Adrenal gland (tissue), 12 donors: ENCODE results near the gene TAF3. TPM values are rescaled to one million over a fixed set of nuclear protein-coding genes. Genes with fewer than 3 reads are reported as not detected.

Experiments
- DNase-seq, 7 donors: peaks; one replicate each; pipeline ENCODE4 v3.0.0-alpha.2; 2019 to 2020
- H3K27ac ChIP-seq, 5 donors: fragments of 200-600 bp; sonication (generic) in 4 of 5; 1 replicate in 3 of 5; 2 replicates in 2 of 5; pipeline versions ENCODE4 v1.5.1 to v1.8.0; 2016 to 2020; ENCODE audit warnings: mild to moderate bottlenecking in 1 of 5
- H3K27me3 ChIP-seq: fragments of 200-600 bp; 2 replicates; pipeline ENCODE4 v1.8.0; 2021
- H3K36me3 ChIP-seq, 2 donors: fragments of 200-600 bp; replicated peaks in 1 of 2; 1 replicate in 1 of 2; 2 replicates in 1 of 2; pipeline versions ENCODE4 v1.5.1 to v1.8.0; 2018 to 2022
- H3K4me1 ChIP-seq, 2 donors: fragments of 200-600 bp; replicated peaks in 1 of 2; 1 replicate in 1 of 2; 2 replicates in 1 of 2; pipeline versions ENCODE4 v1.5.1 to v1.8.0; 2018 to 2021
- H3K4me3 ChIP-seq, 4 donors: fragments of 200-600 bp; sonication (generic) in 3 of 4; one replicate each; pipeline ENCODE4 v1.5.1; 2016 to 2018
- H3K9me3 ChIP-seq, 3 donors: fragments of 200-600 bp; sonication (generic) in 1 of 3; replicated peaks in 1 of 3; 1 replicate in 2 of 3; 2 replicates in 1 of 3; pipeline versions ENCODE4 v1.5.1 to v1.8.0; 2016 to 2021
- CTCF ChIP-seq, 6 experiments: fragments of 450-650 bp in 4 of 6; fragments of 200-600 bp in 2 of 6; sonication (generic) in 1 of 6; IDR thresholded peaks; 1 replicate in 5 of 6; 2 replicates in 1 of 6; pipeline versions ENCODE4 v1.5.1 to v1.8.0; 2016 to 2021; ENCODE audit warnings: antibody characterized with exemption in 6 of 6, mild to moderate bottlenecking in 2 of 6, moderate library complexity in 1 of 6
- POLR2A ChIP-seq, 2 donors: fragments of 450-650 bp; IDR thresholded peaks; one replicate each; pipeline ENCODE4 v1.6.1; 2017; ENCODE audit warnings: antibody characterized with exemption in 2 of 2, mild to moderate bottlenecking in 2 of 2, moderate library complexity in 1 of 2
- WGBS, 4 donors: extraction: QIAGEN DNeasy Blood & Tissue Kit in 2 of 4; methylation state at CpG; one replicate each; pipeline versions ENCODE4 v1.1.5 to v1.1.7; 2013 to 2017; 5-methylcytosine and 5-hydroxymethylcytosine counted together
- intact Hi-C, 2 donors: fragments of 100-400 bp; cut with DNase I; formaldehyde crosslinking; loops; one replicate each; pipeline versions ENCODE4 v1.14.1 to v1.15.0; 2022 to 2023
- polyA plus RNA-seq, 3 donors: library from polyadenylated mRNA; stranded (reverse); fragments of 200-250 nt in 2 of 3; fragments of 350-450 nt in 1 of 3; fragmentation: Illumina TruSeq in 1 of 3; extraction: RNeasy Lipid Tissue Mini Kit (QIAGEN cat#74804) in 1 of 3; gene quantifications; one replicate each; pipeline ENCODE4 v1.2.3, GENCODE V29; 2013 to 2014
- total RNA-seq, 9 donors: library from RNA; depleted of rRNA in 4 of 9; stranded (reverse); fragments of >200 nt in 4 of 9; fragments of 120-200 nt in 1 of 9; fragmentation: NEBNext Ultra II Directional in 1 of 9; extraction: Animal tissue kit (Norgen Biotek cat#: 25700) in 1 of 9; gene quantifications; one replicate each; pipeline versions ENCODE4 v1.1.0 to v1.2.4, GENCODE V29; 2013 to 2023
- donor health status: healthy with polysubstance abuse.
- donor health status: Bipolar disorder and iron deficiency.
- donor health status: DM: yes; HTN: yes; CAD: no.
- donor health status: DM: no; HTN: no; CAD: no.
- donor health status: DM: no; HTN: no; CAD: no.
- donor health status: DM: yes; HTN: yes; CAD: no.

The TAF3 gene
- total and polyA plus RNA-seq, 12 donors: 3.5 to 16.6 (median 7.6) TPM

- DNase-seq: no peak
- H3K27me3 ChIP-seq: peaks cover 94% of the 10 kb centered on the region
- intact Hi-C loops: no loop called here
- H3K27ac ChIP-seq: peak overlapping the region in 1 of 5 donors; percentile 71
- TF ChIP-seq CTCF (IDR thresholded peaks at IDR 0.05) (no peak), POLR2A (IDR thresholded peaks at IDR 0.05) (no peak)
- 10 to 20% (median 12%) methylated on average over 23 to 29 of the region's 29 CpGs for WGBS, 4 donors
- H3K36me3 ChIP-seq: no peaks in the 10 kb centered on the region
- peaks cover 21 to 37% of the 10 kb centered on the region in 2 donors for H3K4me1 ChIP-seq
- no peaks in the 10 kb centered on the region for H3K9me3 ChIP-seq
- no peak overlapping the region for H3K4me3 ChIP-seq
Observed at GRCh38 chr10:8048281-8049008, 230.1 kb downstream of the TAF3 start.

DNA sequence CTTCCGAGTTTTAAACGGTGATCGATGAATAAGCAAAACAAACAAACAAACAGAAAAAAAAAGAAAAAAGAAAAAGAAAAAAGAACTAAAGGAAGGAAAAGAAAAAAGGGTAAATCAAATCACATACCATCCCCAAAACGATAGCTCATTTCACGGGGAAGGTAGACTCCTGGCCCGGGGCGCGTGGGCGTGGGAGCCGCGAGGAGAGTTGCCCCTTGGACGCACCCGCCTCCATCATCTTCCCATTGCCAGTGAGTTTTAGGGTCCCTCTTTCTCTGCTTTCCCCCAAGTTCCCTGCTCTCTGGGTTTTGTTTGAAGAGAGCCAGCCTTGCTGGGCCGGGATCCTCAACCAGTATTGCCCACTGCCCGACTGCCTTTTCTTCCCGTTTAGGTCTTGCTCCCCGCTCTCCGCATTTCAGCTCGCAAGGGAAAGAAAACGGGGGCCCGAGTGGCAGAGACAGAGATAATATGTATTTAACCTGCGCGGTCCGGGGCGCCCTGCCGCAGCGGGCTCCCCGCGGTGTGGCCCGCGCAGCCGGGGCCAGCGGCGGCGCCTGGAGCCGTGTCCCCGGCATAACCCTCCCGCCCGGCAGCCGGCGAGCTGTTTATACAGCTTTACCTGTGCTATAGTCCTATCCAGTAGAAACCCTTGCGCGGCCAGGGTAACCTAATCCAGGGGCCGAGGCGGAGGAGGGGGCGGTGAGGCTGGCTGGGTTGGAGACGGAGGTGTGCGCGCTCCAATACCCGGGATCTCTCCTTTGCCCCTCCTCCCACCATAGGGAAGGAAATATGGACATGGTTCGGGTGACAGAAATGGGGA lies 230.9 kb downstream of the TAF3 start:
- H3K4me1 ChIP-seq: peaks cover 26 to 42% of the 10 kb centered on the region in 2 donors
- no peaks in the 10 kb centered on the region for H3K9me3 ChIP-seq
- no peak for TF ChIP-seq POLR2A (IDR thresholded peaks at IDR 0.05)
- no peak for DNase-seq
- H3K27ac ChIP-seq: peak overlapping the region in 1 of 5 donors; percentile 71
- H3K4me3 ChIP-seq: peak overlapping the region in 1 of 4 donors; percentile 39
- WGBS, 4 donors: 6 to 8% (median 7%) methylated on average over 28 to 51 of the region's 51 CpGs
- H3K27me3 ChIP-seq: peaks cover 86% of the 10 kb centered on the region
- no peaks in the 10 kb centered on the region for H3K36me3 ChIP-seq
- intact Hi-C loops: no loop called here

DNA sequence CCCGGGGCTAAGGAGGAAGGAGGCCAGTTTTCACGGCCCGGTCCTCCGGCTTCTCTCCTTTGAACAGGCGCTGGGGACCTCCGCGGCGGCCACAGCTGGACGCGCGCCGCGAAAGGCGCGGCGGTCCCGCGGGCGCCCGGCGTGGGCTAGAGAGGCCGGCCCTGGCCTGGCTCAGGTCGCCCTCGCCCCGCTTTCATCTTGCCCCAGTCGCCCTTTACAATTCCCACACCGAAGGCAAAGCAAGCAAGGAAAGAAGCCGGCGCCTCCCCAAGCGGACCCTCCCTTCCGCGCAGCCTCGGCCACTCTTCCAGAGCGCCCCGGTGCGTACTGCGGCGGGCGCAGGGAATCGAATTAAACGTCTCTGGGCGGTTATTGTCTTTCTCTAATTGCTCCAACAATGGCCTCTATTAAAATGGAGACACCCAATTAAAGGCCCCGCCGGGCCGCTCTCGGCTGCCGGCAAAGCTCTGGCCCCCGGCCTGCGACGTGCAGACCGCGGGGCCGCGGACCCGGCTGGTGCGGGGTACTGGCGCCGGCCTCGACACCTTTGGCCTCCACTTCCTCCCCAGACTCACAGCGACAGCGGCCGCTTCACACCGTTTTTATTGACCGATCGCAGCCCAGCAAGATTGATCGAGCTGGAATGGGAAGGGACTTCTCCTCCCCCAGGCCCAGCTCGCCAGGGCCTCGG lies 231.7 kb downstream of the TAF3 start:
- Histone ChIP-seq H3K4me1 (peaks cover 25 to 36% of the 10 kb centered on the region in 2 donors), H3K9me3 (no peaks in the 10 kb centered on the region), H3K27me3 (peaks cover 78% of the 10 kb centered on the region), H3K4me3 (peak overlapping the region in 1 of 4 donors; percentile 39), H3K36me3 (no peaks in the 10 kb centered on the region), H3K27ac (peak overlapping the region in 1 of 5 donors; percentile 71)
- 1 to 2% (median 2%) methylated on average over 38 to 68 of the region's 68 CpGs for WGBS, 4 donors
- no peak for TF ChIP-seq POLR2A (IDR thresholded peaks at IDR 0.05)
- no peak for TF ChIP-seq CTCF (IDR thresholded peaks at IDR 0.05)
- DNase-seq: no peak
- intact Hi-C loops: loop anchor here in 1 of 2 donors (10.0 kb wide), 1 partner anchor 165 kb away; no protein-coding TSS in a partner anchor

GRCh38 chr10:8050556-8051108 lies 232.3 kb downstream of the TAF3 start:
- H3K9me3 ChIP-seq: no peaks in the 10 kb centered on the region
- H3K4me3 ChIP-seq: peak overlapping the region in 1 of 4 donors; percentile 39
- H3K4me1 ChIP-seq: peaks cover 24 to 31% of the 10 kb centered on the region in 2 donors
- peaks cover 72% of the 10 kb centered on the region for H3K27me3 ChIP-seq
- DNase-seq: no peak
- WGBS, 4 donors: 1 to 3% (median 2%) methylated on average over 27 to 60 of the region's 60 CpGs; no CpG with 5 or more reads in 1 of the 4 donors
- no peak for TF ChIP-seq CTCF (IDR thresholded peaks at IDR 0.05)
- H3K27ac ChIP-seq: peak overlapping the region in 1 of 5 donors; percentile 71
- intact Hi-C loops: loop anchor here in 1 of 2 donors (10.0 kb wide), 1 partner anchor 166 kb away; no protein-coding TSS in a partner anchor
- no peaks in the 10 kb centered on the region for H3K36me3 ChIP-seq
